SKM-1 (cell line): ENCODE measurements around the gene AVPR2.

Experiments used
- DNase-seq: peaks from one replicate; lab custom pipeline; 2025; ENCODE audit not compliant: unreplicated experiment; lab: John Stamatoyannopoulos, UW

Gene AVPR2

DNA sequence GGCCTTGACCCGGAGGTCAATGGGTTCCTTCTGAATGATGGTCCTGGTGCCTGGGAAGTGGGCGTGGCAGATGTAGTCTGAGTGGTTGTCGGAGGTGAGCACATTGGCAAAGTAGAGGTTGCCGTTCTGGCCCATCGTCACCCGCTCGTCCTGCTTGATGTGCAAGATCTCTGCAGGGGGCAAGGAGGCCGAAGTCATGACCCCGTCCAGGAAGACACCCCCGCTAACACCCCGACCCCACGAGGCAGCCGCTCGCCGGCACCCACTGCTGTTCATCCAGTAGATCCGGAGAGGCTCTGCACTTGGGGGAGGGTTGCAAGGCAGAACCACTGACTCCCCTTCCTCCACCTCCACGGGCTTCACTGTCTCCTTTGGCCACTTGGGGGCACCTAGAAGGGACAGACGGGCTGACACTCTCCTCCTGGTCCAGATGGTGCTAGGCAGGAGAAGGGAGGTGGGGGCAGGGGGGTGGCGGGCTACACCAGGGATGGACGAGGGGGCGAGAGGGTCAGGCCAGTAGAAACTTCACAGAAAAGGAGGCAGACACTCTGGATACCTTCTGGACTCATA is 33.6 kb upstream of the AVPR2 start:
- DNase-seq, result no peak

DNA sequence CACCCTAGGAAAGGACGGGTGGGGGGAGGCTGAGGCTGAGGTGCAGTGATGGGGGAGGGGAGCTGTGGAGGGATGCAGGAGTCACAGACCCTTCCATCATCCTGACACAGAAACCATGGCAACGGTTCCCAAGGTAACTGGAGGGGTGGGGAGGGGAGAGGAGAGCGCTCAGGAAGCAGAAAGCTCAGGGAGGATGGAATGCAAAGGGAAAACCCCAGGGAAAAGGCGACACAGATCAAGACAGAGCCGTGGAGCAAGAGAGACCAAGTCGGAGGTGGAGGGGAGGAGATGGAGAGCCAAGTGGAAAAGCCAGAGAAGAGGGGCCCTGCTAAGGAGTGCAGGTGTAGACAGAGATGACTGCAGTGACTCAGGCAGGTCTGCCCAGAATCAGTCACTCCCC is 33.0 kb upstream of the AVPR2 start:
- DNase-seq, result no peak

DNA sequence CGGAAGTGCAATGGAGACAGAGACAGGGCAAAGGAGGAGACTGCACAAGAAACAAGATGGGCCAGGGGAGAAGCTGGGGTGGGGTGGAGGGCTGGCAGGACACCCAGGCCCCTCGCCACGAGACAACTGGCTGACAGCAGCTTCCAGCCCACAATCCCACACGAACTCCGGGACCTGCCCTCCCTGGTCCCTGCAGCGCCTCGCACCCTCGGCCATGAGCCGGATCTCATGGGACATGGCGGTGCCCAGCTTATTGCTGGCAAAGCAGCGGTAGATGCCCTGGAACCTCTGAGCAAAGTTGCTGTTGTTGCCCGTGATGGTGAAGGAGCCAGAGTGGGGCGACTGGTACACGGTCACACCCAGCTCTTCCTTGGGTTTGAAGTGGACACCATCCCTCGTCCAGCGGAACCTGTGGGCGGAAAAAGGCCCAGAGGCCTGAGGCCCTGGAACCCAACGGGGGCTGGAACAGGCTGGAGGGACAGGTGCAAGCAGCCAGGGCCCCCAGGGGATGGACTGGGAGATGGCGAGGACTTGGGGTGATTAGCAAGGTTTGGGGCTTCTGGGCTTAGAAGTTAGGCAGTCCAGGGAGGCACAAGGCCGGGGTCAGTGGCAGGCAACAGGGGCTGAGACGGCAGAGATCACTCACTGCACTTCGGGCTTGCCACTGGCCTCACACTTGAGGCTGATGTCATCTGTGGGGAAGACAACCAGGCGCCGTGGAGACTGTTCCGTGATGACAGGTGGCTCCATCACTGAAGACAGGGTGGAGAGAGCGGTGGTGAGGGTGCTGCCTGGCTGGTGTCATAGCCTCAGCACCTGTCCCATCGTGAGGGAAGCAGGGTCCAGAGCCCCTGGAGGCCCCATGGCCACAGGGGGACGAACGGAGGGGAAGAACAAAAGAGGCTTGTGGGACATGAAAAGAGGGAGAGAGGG is 32.3 kb upstream of the AVPR2 start:
- DNase-seq, result no peak

DNA sequence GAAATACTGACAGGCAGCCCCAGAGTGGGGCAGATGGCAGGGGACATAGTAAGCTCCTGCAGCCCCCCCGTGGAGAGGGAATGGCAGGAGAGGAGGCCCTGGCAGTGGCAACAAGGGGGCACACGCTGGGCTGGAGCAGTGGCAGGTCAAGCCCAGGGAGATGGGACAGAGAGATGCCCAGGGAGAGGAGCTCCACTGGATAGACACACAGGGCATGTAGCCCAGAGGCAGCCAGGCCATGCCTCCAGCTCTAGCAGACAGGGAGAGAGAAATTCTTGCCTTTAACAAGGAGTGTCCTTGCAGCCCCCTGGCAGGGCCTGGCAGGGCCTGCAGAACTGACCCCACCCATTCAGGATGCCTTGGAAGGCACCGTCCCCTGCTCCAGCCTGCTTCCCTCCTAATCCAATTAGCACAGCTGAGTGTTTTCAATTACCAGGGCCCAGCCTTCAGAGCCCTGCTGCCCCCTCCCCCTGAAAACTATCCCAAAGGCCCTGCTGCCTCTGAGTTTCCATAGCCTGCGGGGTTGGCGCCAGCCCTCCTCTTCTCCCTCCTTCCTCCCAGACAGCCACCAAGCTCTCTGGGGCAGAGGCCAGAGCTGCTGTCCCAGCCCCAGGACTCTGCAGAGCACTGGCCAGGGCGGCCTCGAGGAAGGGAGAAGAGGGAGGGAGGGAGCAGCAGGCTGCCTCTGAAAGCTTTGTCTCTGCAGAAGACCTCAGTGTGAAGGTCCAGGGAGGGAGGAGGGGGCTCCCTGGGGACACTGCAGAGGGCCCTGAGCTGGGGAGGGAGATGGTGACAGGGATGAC is 31.0 kb upstream of the AVPR2 start:
- no peak for DNase-seq

DNA sequence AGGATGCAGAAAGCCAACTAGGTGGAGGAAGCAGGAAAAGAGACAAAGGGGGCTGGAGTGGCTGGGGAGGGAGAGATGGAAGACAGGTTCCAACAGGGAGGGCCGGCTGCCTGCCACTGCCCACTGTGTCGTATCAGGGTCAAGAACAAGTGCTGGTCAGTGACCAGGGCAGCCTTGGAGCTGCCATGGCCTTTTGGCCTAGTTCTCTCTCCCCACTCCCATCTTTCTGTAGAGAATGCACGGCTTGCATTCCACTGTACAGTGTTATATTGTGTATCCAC is 30.4 kb upstream of the AVPR2 start:
- DNase-seq, result no peak

DNA sequence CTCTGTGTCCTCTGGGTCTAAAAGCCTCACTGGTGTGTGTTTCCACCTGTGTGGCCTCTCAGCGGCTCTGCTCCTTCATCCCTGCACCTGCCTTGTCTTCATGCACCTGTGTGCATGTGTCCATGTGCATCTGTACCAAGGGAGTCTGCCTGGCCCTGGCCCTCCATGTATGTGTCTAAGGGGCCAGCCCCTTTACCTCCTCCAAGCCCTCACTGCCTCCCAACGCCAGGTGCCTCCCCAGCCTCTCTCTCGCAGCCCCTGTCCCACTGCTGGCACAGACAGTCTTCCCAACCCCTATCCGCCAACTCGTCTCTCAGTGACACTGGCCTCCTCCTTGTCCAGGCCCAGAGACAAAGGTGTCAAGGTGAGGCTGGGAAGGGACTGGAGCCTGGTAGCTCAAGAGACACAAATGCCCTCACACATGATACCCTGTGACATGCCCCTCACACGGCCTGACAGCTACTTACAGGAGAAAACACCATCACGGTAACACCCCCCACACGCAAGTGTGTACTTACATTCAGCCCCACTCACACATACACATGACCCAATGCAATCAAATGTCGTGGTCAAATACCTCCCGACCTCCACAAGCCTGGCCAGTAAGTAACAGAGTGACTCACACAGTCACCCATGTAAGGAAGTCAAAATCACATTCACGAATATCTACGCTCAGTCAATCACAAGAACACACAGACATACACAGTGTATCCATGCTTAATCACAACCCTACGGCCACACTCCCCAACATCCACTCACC is 29.9 kb upstream of the AVPR2 start:
- no peak for DNase-seq

DNA sequence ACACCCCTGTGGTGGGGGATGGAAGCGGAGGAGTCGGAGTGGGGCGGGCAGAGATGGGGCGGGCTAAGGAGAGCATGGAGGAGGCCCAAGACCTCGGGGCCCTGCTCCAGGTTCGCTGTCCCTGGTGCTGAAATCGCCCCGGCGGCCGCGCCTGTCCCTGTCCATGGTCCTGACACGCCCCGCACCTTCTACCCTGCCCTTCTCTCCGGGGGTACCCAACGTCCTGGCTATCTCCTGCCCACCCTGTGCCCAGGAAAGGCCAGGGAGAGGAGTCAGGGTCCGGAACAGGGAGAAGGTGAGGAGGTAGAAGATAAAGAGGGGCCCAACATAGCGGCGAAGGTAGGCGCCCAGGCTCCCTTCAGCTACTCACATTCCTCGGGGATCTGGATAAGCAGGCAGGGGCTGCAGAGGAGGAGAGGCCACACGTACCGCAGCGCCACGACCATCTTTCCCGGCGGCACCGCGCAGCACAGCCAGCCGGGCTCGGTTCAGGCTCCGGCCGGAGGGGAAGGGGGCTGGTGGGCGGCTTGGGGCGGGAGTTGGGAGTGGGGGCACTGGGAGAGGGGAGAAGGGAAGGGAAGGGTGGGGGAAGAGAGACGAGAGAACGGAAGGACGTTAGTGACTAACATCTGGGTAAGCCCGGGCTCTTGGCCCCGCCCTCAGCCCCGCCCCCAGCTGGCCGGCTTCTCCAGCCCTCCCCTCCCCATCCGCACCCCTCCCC is 28.9 kb upstream of the AVPR2 start:
- no peak for DNase-seq

DNA sequence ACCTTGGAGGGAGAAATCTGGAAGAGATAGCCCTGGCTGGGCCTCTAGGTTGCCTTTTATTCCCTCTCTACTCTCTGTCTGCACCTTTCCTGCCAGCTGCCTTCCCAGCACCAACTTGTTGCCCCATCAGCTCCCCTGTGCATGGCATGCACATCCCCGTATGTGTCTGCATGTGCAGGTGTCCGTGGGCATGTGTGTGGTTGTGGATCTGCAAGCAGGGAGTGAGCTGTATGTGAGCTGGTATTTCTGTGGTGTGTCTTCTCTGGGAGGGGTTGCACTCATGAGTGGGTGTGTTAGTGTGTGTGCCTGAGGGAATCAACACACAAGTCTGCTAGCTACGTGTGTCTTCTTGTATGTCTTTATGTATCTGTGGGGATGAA is 28.4 kb upstream of the AVPR2 start:
- DNase-seq, result no peak

DNA sequence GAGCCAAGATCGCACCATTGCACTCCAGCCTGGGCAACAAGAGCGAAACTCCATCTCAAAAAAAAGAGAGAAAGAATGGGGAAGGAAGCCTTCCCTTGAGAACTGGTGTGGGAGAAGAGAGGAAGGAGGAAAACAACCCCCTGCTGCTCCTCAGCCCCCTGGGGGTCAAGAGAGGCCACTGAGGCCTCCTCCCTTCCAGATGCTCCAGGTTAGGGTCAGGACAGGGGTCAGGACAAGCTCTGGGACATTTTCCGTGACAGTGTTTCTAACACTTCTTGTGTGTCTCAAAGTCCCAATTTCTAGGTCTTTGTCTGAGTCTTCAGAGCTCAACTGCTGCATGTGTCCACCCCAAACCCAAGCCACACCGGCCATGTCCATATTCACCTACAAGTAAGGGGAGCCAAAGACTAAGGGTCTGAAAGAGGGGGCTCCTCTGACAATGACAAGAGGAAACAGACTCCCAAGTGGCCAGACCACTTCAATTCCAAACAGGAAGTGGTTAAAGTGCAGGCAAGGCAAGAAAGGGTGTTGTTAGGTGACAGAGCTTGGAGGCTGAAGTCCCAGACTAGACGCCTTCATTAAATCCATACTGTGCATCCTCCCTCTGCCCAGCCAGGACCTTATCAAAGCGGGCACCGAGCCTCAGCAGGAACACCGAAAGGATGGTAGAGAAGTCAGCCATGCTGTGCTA is 26.8 kb upstream of the AVPR2 start:
- no peak for DNase-seq

DNA sequence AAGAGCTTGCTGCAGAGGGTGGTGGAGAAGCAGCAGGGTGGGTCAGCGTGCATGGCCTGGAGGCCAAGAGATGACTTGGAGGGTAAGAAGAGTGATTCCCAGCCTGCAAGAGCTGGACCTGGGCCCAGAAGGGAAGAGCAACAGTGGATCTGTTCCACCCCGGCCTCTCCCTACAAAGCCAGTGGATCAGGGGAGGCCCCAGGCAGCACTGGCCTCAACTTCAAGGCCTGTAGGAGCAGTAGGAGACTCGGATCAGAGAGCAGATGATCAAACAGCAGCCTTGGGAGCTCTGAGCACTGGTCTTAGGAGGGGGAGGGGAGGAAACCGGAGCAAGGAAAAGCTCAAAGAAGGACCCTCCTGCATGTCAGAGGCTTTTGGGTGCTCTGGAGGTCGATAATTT is 26.1 kb upstream of the AVPR2 start:
- DNase-seq, result no peak

DNA sequence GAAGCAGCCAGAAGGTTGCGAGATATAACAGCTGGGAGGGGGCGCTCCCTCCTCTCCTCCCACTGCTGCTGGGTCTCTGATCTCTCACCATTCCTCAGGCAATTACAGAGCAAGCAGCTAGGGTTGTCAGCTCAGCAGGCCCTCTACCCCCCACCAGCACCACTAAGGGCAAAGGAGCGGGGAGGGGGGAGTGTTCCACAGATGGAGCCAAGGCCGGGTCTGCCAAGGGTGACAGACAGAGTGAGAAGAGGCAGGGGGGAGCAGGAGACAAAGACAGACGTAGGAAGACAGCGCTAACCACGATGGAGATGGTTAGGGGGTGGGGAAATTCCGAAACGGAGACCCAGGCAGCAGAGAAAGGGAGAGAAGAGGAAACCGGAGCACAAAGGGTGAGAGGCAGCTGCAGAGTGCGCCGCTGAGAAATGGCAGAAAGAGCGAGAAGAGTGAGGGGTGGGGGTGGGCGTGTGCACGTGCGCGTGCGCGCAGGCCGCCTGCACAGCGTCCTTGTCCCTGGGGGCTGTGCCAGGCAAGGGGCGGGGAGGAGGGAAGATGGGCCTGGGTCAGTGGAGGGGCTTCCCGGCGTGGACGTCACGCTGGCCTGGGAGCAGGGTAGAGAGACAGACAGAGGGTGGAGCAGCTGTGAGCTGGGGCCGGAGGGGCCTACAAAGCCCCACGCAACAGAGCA is 25.4 kb upstream of the AVPR2 start:
- no peak for DNase-seq

DNA sequence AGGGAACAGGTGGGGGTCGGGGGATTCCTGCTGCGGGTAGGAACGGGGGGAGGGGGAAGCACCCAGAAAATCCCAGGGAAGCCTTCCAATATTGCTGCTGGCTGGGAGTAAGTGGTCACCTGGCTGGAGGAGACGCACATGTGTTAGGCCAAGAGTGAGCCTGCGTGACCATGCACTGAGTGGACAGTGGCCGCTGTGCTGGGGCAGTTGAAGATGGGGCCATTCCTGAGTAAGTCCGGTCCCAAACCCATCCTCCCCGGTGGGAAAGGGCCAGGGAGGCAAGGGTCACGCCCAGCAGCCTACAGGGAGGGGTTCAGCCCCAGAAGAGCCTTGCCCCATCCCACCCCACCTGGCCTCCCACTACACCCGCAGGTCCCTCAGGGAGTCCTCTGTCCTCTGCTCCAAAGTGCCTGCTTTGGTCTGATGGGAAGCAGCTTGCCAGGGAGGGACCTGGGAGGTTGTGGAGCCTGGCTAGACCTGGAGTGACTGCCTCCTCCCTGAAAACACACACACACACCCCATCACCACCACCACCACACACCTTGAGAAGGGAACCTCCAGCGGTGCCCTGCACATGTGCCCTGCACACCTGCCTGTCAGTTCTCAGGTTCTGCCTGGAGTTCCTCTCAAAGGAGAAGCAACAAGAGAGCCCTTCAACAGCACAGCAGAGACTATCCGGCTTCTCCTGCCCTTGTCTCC is 24.6 kb upstream of the AVPR2 start:
- DNase-seq, result no peak

DNA sequence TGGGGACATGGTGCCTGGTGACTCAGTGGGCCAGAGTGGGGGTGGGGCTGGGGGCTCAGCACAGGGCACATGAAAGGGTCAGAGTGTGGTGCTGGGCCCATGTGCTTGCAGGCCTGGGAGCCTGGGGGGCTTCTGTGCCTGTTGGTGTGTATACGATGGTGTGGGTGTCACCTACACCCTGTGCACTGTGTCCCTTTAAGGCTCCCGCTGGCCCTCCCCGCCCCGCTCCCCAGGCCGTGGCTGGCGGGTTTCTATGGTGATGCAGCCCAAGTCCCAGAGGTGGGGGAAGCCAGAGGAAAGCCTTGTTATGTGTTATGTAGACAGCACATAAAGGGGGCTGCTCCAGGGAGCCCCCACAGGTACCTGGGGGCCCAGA is 24.0 kb upstream of the AVPR2 start:
- no peak for DNase-seq

DNA sequence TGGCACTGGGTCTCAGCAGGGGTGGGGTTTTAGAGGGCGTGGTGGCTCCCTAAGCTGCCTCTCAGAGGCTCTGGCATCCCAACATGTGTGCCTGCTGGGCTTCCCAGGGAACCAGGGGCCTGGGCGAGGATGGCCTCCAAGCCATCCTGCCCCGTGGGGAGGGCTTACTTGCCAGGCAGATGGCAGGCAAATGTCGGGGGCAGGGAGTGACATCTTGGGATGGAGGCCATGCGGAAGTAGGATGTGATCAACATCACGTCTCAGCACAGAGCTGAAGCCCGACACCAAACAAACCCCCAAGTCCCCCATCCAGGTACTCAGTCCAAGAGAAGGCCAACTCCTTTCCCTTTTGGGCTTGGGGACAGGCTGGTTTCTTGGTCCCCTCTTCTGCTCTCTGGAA is 23.2 kb upstream of the AVPR2 start:
- DNase-seq, result no peak

DNA sequence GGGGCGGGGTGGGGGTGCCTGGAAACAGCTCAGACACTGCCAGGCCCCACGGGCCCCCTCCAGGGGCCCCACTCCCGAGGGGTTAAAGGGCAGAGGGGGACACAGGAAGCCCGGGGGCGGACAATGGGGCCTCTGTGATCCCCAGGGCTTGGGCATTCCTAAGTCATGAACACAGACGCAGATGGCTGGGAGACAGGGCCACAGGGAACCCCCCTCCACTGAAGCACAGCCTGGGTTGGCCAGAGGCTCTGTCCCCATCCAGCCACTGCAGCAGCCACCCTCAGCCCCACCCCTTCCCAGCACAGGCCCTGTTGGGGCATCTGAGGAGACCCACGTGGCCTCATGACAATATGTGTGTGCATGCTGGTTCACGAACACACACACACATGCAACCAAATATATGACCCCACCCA is 22.4 kb upstream of the AVPR2 start:
- no peak for DNase-seq

DNA sequence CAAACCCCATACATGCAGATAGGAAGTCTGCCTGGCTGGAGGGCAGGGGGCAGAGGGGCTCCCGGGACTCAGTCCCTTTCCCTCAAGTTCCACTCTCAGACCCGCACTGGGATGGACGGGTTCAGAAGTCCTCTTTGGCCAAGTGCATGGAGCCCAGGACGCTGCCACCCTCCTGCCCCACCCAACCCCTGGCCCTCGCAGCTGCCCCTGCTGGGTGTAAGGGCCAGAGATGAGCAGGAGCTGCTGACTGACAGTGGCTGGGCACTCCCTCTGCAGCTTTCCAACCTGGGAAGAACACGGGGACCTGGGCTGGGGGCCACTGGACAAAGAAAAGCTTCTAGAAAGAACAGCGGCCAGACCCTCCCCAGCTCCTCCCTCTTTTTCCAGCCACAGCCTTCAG is 21.9 kb upstream of the AVPR2 start:
- DNase-seq, result no peak

DNA sequence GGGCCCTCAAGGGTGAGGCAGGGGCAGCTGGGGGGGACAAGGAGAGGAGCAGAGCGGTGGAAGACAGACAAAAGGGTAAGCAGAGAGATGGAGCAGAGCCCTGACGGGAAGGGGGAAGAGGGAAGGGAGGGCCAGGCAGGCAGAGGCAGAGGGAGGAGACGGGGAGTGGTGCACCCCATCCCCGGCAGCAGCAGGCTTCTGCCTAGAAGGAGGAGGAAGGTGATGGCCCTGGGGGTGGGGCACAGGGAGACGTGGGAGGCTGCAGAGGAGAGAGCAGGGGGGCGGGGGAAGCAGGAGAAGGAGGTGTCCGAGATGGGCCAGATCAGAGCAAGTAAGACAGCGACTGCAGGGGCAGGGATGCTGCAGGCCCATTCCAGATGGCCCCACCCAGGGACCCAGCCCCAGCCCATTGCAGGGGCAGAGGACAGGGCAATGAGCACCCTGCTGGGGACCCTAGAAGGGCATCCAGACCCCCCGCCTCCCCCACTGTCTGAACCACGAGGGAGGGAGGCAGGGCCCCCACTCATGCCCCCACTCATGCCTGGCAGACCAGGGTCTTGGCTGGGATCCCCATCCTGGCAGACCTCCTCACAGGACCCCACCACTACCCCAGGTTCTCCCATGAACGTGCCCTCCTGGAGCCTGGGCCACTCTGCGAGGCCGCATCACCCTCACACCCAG is 21.2 kb upstream of the AVPR2 start:
- no peak for DNase-seq

DNA sequence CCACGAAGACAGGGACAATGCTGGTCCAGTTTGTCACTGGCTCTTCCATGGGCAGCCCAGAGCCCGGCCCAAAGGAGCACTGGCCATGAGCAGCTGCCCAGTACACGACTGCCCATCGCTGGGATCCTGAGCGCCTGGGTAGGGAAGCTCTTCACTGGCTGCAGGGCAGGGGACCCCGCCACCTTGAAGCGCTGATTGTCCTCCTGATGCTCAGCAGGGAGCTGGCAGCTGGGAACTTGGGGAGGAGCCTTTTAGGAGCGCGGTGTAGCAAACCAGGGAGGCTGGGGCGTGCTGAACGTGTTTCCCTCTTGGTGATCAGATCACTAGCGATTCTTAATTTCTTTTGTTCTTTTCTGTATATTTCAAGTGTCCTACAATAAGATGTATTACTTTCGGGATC is 20.3 kb upstream of the AVPR2 start:
- no peak for DNase-seq

DNA sequence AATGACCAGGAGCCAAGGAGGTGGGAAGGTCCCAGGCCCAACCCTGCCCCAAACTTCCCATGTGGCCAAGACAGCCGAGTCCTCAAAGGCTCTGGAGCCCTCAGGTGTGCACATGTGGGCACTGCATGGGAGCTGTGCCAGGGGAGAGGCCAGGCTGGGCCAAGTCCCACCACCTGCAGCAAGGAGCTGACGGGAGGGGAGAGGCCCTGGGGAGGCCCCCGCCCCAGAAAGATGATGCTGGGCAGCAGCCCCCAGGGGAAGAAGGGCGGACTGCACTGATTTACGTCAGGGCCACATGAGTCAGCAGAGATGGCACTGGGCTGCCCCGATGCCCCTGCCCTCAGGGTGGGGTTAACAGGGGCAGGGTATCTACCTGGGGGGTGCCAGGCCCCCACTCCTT is 19.9 kb upstream of the AVPR2 start:
- no peak for DNase-seq
